ENCODE measurements around the gene CHURC1. TPM values are rescaled to one million over a fixed set of nuclear protein-coding genes. Genes with fewer than 3 reads are reported as not detected.

The CHURC1 gene
- total RNA-seq, 4 donors from 2014 or later: 88.0 to 183 (median 114) TPM

- Histone ChIP-seq H3K36me3 (no peaks in the 10 kb centered on the region), H3K27me3 (no peaks in the 10 kb centered on the region), H3K27ac (peak overlapping the region in 1 of 4 donors; percentile 72), H3K9me3 (no peaks in the 10 kb centered on the region), H3K4me3 (peak overlapping the region; percentile 46 to 73), H3K4me1 (peaks cover 0 to 17% (median 5%) of the 10 kb centered on the region in 3 donors)
- WGBS, 2 donors (ENCODE audit: low coverage in 1 of 2): 4% methylated on average over 4 of the region's 31 CpGs; no CpG with 5 or more reads in 1 of the 2 donors
- no peak for ATAC-seq
- TF ChIP-seq EP300 (IDR thresholded peaks at IDR 0.05) (no peak), POLR2A (IDR thresholded peaks at IDR 0.05) (no peak), CTCF (IDR thresholded peaks at IDR 0.05) (no peak), POLR2AphosphoS5 (IDR thresholded peaks at IDR 0.05) (no peak)
Observed at GRCh38 chr14:64971491-64971942, 57.3 kb downstream of the CHURC1 start.

- H3K4me1 ChIP-seq: peaks cover 0 to 17% (median 5%) of the 10 kb centered on the region in 3 donors
- H3K4me3 ChIP-seq: peak within 1 kb of the TSS; percentile 56 to 73
- no peaks in the 10 kb centered on the region for H3K36me3 ChIP-seq
- 0 to 10% methylated on average over 2 to 10 of the region's 96 CpGs for WGBS, 2 donors (ENCODE audit: low coverage in 1 of 2)
- no peaks in the 10 kb centered on the region for H3K9me3 ChIP-seq
- peak within 1 kb of the TSS in 2 of 4 donors; percentile 1 to 72 for H3K27ac ChIP-seq
- TF ChIP-seq EP300 (IDR thresholded peaks at IDR 0.05) (no peak), CTCF (IDR thresholded peaks at IDR 0.05) (peak in 1 of 4 experiments; percentile 12)
- ATAC-seq: peak; percentile 82
- H3K27me3 ChIP-seq: no peaks in the 10 kb centered on the region
Observed at GRCh38 chr14:64971943-64972791, 57.9 kb downstream of the CHURC1 start, which contains the start of gene RAB15. TSS of gene RAB15 (minus strand) at chr14:64972336. CDS start at chr14:64972076, 260 bp downstream.

GRCh38 chr14:64973026-64973442, 58.8 kb downstream of the CHURC1 start:
- H3K27ac ChIP-seq: no peak overlapping the region
- no peak for ATAC-seq
- H3K9me3 ChIP-seq: no peaks in the 10 kb centered on the region
- H3K4me1 ChIP-seq: peaks cover 0 to 17% (median 5%) of the 10 kb centered on the region in 3 donors
- no peak overlapping the region for H3K4me3 ChIP-seq
- no peaks in the 10 kb centered on the region for H3K36me3 ChIP-seq
- H3K27me3 ChIP-seq: no peaks in the 10 kb centered on the region
- WGBS, 2 donors (ENCODE audit: low coverage in 1 of 2): 73 to 79% methylated on average over 3 to 8 of the region's 8 CpGs
- TF ChIP-seq EP300 (IDR thresholded peaks at IDR 0.05) (no peak), POLR2AphosphoS5 (IDR thresholded peaks at IDR 0.05) (no peak), CTCF (IDR thresholded peaks at IDR 0.05) (no peak), POLR2A (IDR thresholded peaks at IDR 0.05) (no peak)

GRCh38 chr14:64973826-64974225, 59.6 kb downstream of the CHURC1 start:
- H3K4me3 ChIP-seq: no peak overlapping the region
- peaks cover 0 to 17% (median 5%) of the 10 kb centered on the region in 3 donors for H3K4me1 ChIP-seq
- no peaks in the 10 kb centered on the region for H3K9me3 ChIP-seq
- TF ChIP-seq POLR2AphosphoS5 (IDR thresholded peaks at IDR 0.05) (no peak), POLR2A (IDR thresholded peaks at IDR 0.05) (no peak), EP300 (IDR thresholded peaks at IDR 0.05) (no peak)
- H3K36me3 ChIP-seq: no peaks in the 10 kb centered on the region
- 96% methylated on average over 6 of the region's 9 CpGs; no CpG with 5 or more reads in 1 of the 2 donors for WGBS, 2 donors (ENCODE audit: low coverage in 1 of 2)
- no peaks in the 10 kb centered on the region for H3K27me3 ChIP-seq
- no peak overlapping the region for H3K27ac ChIP-seq
- no peak for ATAC-seq

DNA sequence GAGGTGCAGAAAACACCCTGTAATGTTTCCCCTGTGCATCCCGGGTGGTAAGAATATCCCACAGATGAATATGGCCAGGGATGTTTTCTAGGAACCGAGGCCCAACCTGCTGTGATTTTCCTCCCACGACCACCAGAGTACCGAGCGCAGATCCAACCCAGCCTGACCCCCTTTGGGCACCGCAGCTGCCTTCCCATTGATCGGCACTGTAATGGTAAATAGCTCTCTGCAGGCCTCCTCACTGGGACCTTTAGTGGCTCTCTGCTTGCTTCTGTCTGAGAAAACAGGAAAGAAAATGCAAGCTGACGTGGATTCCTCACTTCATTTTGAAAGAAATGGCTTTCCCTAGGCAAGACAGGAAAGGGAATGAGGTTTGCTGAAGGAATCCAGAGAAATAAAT, 60.3 kb downstream of the CHURC1 start:
- TF ChIP-seq EP300 (IDR thresholded peaks at IDR 0.05): no peak
- TF ChIP-seq POLR2AphosphoS5 (IDR thresholded peaks at IDR 0.05): no peak
- no peak for TF ChIP-seq POLR2A (IDR thresholded peaks at IDR 0.05)
- no peak for TF ChIP-seq CTCF (IDR thresholded peaks at IDR 0.05)
- H3K27ac ChIP-seq: no peak overlapping the region
- no peaks in the 10 kb centered on the region for H3K27me3 ChIP-seq
- no peak for ATAC-seq
- H3K36me3 ChIP-seq: no peaks in the 10 kb centered on the region
- H3K4me3 ChIP-seq: no peak overlapping the region
- 75 to 83% methylated on average over 1 to 5 of the region's 8 CpGs for WGBS, 2 donors (ENCODE audit: low coverage in 1 of 2)
- no peaks in the 10 kb centered on the region for H3K9me3 ChIP-seq
- H3K4me1 ChIP-seq: peaks cover 0 to 17% (median 5%) of the 10 kb centered on the region in 3 donors

Measured in gastroesophageal sphincter (tissue), 4 donors.